HEK293 (cell line): ENCODE results near the gene KLHL11.
A peak's percentile ranks its signal among the peaks of the same experiment; 100 is the strongest.

Experiments
- CTCF ChIA-PET: fragments of 350-600 bp; formaldehyde crosslinking; extraction: SDS; loops from one replicate; lab custom pipeline; 2021; ENCODE audit warnings: antibody characterized with exemption; lab: Yijun Ruan, JAX
- POLR2A ChIA-PET: fragments of 300-600 bp; formaldehyde crosslinking; extraction: SDS; loops from one replicate; lab custom pipeline; 2020; ENCODE audit warnings: antibody characterized with exemption, inconsistent platforms; lab: Yijun Ruan, JAX
- H3K27ac ChIP-seq: fragments of 200-500 bp; sonication (Bioruptor generic); 2 replicates; pipeline ENCODE4 v1.5.1; 2014; ENCODE audit warnings: low read depth, low read length, control low read depth, inconsistent platforms; ENCODE audit errors: extremely low read depth
- H3K36me3 ChIP-seq, 2 experiments: fragments of 200-500 bp in 1 of 2; sonication (Bioruptor generic) in 1 of 2; 1 replicate in 1 of 2; 2 replicates in 1 of 2; pipeline ENCODE4 v1.5.1; 2014 to 2017; ENCODE audit warnings: inconsistent platforms in 2 of 2, low read length in 2 of 2; ENCODE audit not compliant: control insufficient read depth in 2 of 2, insufficient read depth in 1 of 2
- H3K4me1 ChIP-seq: fragments of 200-500 bp; sonication (Bioruptor generic); 2 replicates; pipeline ENCODE4 v1.5.1; 2014; ENCODE audit warnings: mild to moderate bottlenecking, low read length, inconsistent platforms; ENCODE audit not compliant: control insufficient read depth, insufficient read depth
- H3K4me3 ChIP-seq: 2 replicates; pipeline ENCODE4 v1.5.1; 2011; ENCODE audit warnings: low read depth, mild to moderate bottlenecking, control low read depth, low read length, moderate library complexity
- H3K9me3 ChIP-seq: fragments of 200-500 bp; sonication (Bioruptor generic); 2 replicates; pipeline ENCODE4 v1.5.1; 2014; ENCODE audit warnings: low read depth, low read length, inconsistent platforms; ENCODE audit not compliant: control insufficient read depth, insufficient read depth
- KLF1 ChIP-seq: fragments of 450-650 bp; formaldehyde crosslinking; IDR thresholded peaks from 2 replicates; pipeline ENCODE4 v1.5.1; 2016; ENCODE audit warnings: missing biosample characterization, missing genetic modification characterization
- MZF1 ChIP-seq: fragments of 450-650 bp; formaldehyde crosslinking; IDR thresholded peaks from 2 replicates; pipeline ENCODE4 v1.5.1; 2017; ENCODE audit warnings: missing biosample characterization, missing genetic modification characterization, borderline replicate concordance
- ZBTB21 ChIP-seq: fragments of 450-650 bp; formaldehyde crosslinking; IDR thresholded peaks from 2 replicates; pipeline ENCODE4 v1.5.1; 2017; ENCODE audit warnings: missing biosample characterization, missing genetic modification characterization
- ZBTB8A ChIP-seq: fragments of 450-650 bp; formaldehyde crosslinking; IDR thresholded peaks from 2 replicates; pipeline ENCODE4 v1.5.1; 2016; ENCODE audit warnings: missing biosample characterization, missing genetic modification characterization
- ZFHX2 ChIP-seq: fragments of 450-650 bp; formaldehyde crosslinking; conservative IDR thresholded peaks from 2 replicates; pipeline ENCODE4 v1.5.1; 2016; ENCODE audit warnings: missing biosample characterization, missing genetic modification characterization
- ZNF10 ChIP-seq: fragments of 450-650 bp; formaldehyde crosslinking; IDR thresholded peaks from 2 replicates; pipeline ENCODE4 v1.5.1; 2017; ENCODE audit warnings: missing biosample characterization, missing genetic modification characterization
- ZNF138 ChIP-seq: fragments of 450-650 bp; formaldehyde crosslinking; IDR thresholded peaks from 2 replicates; pipeline ENCODE4 v1.5.1; 2016; ENCODE audit warnings: missing biosample characterization, missing genetic modification characterization, borderline replicate concordance
- ZNF146 ChIP-seq: fragments of 450-650 bp; formaldehyde crosslinking; IDR thresholded peaks from 2 replicates; pipeline ENCODE4 v1.5.1; 2016; ENCODE audit warnings: missing biosample characterization, missing genetic modification characterization
- ZNF155 ChIP-seq: fragments of 450-650 bp; formaldehyde crosslinking; IDR thresholded peaks from 2 replicates; pipeline ENCODE4 v1.5.1; 2016; ENCODE audit warnings: missing biosample characterization, missing genetic modification characterization
- ZNF16 ChIP-seq: fragments of 450-650 bp; formaldehyde crosslinking; IDR thresholded peaks from 2 replicates; pipeline ENCODE4 v1.5.1; 2016; ENCODE audit warnings: low read depth, missing biosample characterization, missing genetic modification characterization
- ZNF174 ChIP-seq: fragments of 450-650 bp; formaldehyde crosslinking; IDR thresholded peaks from 2 replicates; pipeline ENCODE4 v1.5.0; 2017; ENCODE audit warnings: missing biosample characterization, mild to moderate bottlenecking, missing genetic modification characterization
- ZNF175 ChIP-seq: fragments of 450-650 bp; formaldehyde crosslinking; IDR thresholded peaks from 2 replicates; pipeline ENCODE4 v1.5.1; 2016; ENCODE audit warnings: missing biosample characterization, missing genetic modification characterization
- ZNF19 ChIP-seq: fragments of 450-650 bp; formaldehyde crosslinking; IDR thresholded peaks from 2 replicates; pipeline ENCODE4; 2016; ENCODE audit warnings: missing biosample characterization, missing genetic modification characterization, low read depth
- ZNF211 ChIP-seq: fragments of 450-650 bp; formaldehyde crosslinking; IDR thresholded peaks from 2 replicates; pipeline ENCODE4 v1.5.1; 2016; ENCODE audit warnings: low read depth, missing biosample characterization, missing genetic modification characterization
- ZNF221 ChIP-seq: fragments of 450-650 bp; formaldehyde crosslinking; IDR thresholded peaks from 2 replicates; pipeline ENCODE4 v1.5.1; 2017; ENCODE audit warnings: missing biosample characterization, missing genetic modification characterization, borderline replicate concordance
- ZNF266 ChIP-seq: fragments of 450-650 bp; formaldehyde crosslinking; IDR thresholded peaks from 2 replicates; pipeline ENCODE4 v1.5.1; 2016; ENCODE audit warnings: missing biosample characterization, missing genetic modification characterization, low read depth
- ZNF350 ChIP-seq: fragments of 450-650 bp; formaldehyde crosslinking; IDR thresholded peaks from 2 replicates; pipeline ENCODE4 v1.5.0; 2017; ENCODE audit warnings: missing biosample characterization, mild to moderate bottlenecking, missing genetic modification characterization
- ZNF37A ChIP-seq: fragments of 450-650 bp; IDR thresholded peaks from 2 replicates; pipeline ENCODE4 v1.5.1; 2018; ENCODE audit warnings: missing biosample characterization, missing genetic modification characterization
- ZNF529 ChIP-seq: fragments of 450-650 bp; formaldehyde crosslinking; IDR thresholded peaks from 2 replicates; pipeline ENCODE4 v1.5.1; 2017; ENCODE audit warnings: missing genetic modification characterization, missing biosample characterization; ENCODE audit not compliant: insufficient replicate concordance
- ZNF561 ChIP-seq: fragments of 450-650 bp; IDR thresholded peaks from 2 replicates; pipeline ENCODE4 v1.5.1; 2018; ENCODE audit warnings: missing biosample characterization, missing genetic modification characterization, borderline replicate concordance
- ZNF660 ChIP-seq: fragments of 450-650 bp; IDR thresholded peaks from 2 replicates; pipeline ENCODE4 v1.5.1; 2018; ENCODE audit warnings: missing biosample characterization, mild to moderate bottlenecking, missing genetic modification characterization
- ZNF792 ChIP-seq: fragments of 450-650 bp; formaldehyde crosslinking; IDR thresholded peaks from 2 replicates; pipeline ENCODE4 v1.5.1; 2016; ENCODE audit warnings: missing biosample characterization, missing genetic modification characterization
- ZNF830 ChIP-seq: fragments of 450-650 bp; IDR thresholded peaks from 2 replicates; pipeline ENCODE4 v1.5.0; 2018; ENCODE audit warnings: missing biosample characterization, missing genetic modification characterization, low read depth, mild to moderate bottlenecking, moderate library complexity
- ZXDB ChIP-seq: fragments of 450-650 bp; formaldehyde crosslinking; IDR thresholded peaks from 2 replicates; pipeline ENCODE4 v1.5.1; 2016; ENCODE audit warnings: missing biosample characterization, missing genetic modification characterization
- TF ChIP-seq, protein P1 (sequence below): fragments of 450-650 bp; formaldehyde crosslinking; IDR thresholded peaks from 2 replicates; pipeline ENCODE4 v1.5.1; 2016; ENCODE audit warnings: missing biosample characterization, missing genetic modification characterization, low read depth
- TF ChIP-seq, protein P2 (sequence below): fragments of 450-650 bp; formaldehyde crosslinking; IDR thresholded peaks from 2 replicates; pipeline ENCODE4 v1.5.1; 2016; ENCODE audit warnings: missing biosample characterization, missing genetic modification characterization
- TF ChIP-seq, protein P3 (sequence below): fragments of 450-650 bp; formaldehyde crosslinking; IDR thresholded peaks from 2 replicates; pipeline ENCODE4 v1.5.1; 2016; ENCODE audit warnings: missing biosample characterization, missing genetic modification characterization

KLHL11 gene

DNA sequence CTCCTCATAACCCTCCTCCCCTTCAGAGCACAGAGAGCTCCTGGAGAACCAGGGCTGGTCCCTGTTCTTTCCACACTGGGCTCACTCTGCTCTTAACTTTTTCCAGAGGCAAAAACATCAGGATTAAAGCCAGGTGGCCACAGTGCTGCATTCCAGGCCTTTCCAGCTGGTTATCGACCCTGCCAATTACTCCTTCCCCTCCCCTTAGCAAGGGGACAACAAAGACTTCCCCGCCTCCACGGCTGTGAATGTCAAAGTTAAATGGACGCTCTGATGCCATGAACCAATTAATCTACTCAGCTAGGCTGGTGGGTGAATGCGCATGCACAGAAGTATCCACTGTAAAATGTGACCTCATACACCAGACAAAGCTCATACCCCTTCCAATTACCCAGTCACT lies 30.4 kb upstream of the KLHL11 start:
- Histone ChIP-seq H3K4me3 (no peak overlapping the region), H3K9me3 (no peaks in the 10 kb centered on the region), H3K27ac (0 out of 2 replicates have a peak overlapping the region, but pooled peaks have one; percentile 11), H3K36me3 (peaks cover 80 to 95% of the 10 kb centered on the region in 2 experiments), H3K4me1 (no peaks in the 10 kb centered on the region)
- ChIA-PET POLR2A (interaction anchor here (0.6 to 2.1 kb wide), 3 partner anchors 35 to 204 kb away, joined by 3 to 7 read pairs (median 3); partner anchors contain the start of gene ODAD4), CTCF (interaction anchor here (0.7 to 1.3 kb wide), 2 partner anchors 7 to 94 kb away, joined by 3 read pairs; no protein-coding TSS in a partner anchor)
- TF ChIP-seq ZNF19 (tag by site-specific recombination) = no peak
- TF ChIP-seq ZNF561 (tag by site-specific recombination) = no peak
- no peak for TF ChIP-seq ZNF211 (tag by site-specific recombination)
- no peak for TF ChIP-seq ZNF37A (tag by site-specific recombination)
- TF ChIP-seq ZBTB8A = no peak
- TF ChIP-seq ZNF350 (tag by site-specific recombination) = no peak
- TF ChIP-seq ZNF175 (tag by site-specific recombination) = no peak
- TF ChIP-seq ZNF221 (tag by site-specific recombination) = no peak
- TF ChIP-seq ZNF529 (tag by site-specific recombination) = no peak

DNA sequence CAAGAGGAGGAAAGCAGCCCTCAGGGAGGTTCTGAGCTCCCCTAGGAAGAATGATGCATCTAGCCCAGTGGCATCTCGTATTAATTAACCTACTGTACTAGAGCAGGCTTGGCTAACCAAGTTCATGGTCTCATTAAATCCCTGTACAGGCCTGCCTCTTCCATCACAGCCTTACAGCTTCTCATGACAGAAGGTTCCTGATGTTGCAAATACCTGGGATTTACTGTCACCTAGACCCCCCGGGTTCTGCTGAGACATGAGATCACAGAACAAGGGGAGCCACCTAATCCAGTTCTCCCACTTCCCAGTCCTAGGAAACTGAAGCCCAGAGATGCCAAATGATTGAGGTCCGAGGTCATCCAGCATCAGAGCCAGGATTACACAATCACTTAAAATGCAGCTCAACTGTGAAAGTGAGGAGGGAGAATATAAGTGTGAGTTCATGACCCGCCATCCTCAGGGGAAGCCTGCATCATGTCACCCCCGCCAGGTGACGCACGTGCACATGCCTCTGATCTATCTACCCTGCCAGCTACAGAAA lies 29.6 kb upstream of the KLHL11 start:
- Histone ChIP-seq H3K36me3 (peaks cover 78 to 93% of the 10 kb centered on the region in 2 experiments), H3K4me3 (no peak overlapping the region), H3K9me3 (no peaks in the 10 kb centered on the region), H3K4me1 (no peaks in the 10 kb centered on the region), H3K27ac (no peak overlapping the region)
- CTCF ChIA-PET = interaction anchor here (0.6 to 1.6 kb wide), 6 partner anchors 8 to 199 kb away, joined by 3 to 9 read pairs (median 4); no protein-coding TSS in a partner anchor
- POLR2A ChIA-PET = interaction anchor here (0.7 to 2.1 kb wide), 2 partner anchors 36 to 83 kb away, joined by 3 to 7 read pairs; partner anchors contain the start of gene ODAD4
- TF ChIP-seq ZNF155 (no peak), ZBTB21 (tag by site-specific recombination) (no peak; the same call in 1 of the 2 replicates), ZNF146 (tag by site-specific recombination) (no peak), ZNF792 (tag by site-specific recombination) (no peak), MZF1 (tag by site-specific recombination) (no peak), ZNF37A (tag by site-specific recombination) (no peak), KLF1 (no peak), ZFHX2 (tag by site-specific recombination) (no peak), ZNF660 (peak; percentile 70; the same call in 1 of the 2 replicates), ZNF830 (tag by site-specific recombination) (no peak), ZNF10 (peak; percentile 48; the same call in 1 of the 2 replicates), ZXDB (tag by site-specific recombination) (no peak), ZNF174 (tag by site-specific recombination) (no peak), ZNF138 (tag by site-specific recombination) (no peak), ZNF16 (tag by site-specific recombination) (no peak), ZNF266 (no peak)
- TF ChIP-seq, protein P1, sequence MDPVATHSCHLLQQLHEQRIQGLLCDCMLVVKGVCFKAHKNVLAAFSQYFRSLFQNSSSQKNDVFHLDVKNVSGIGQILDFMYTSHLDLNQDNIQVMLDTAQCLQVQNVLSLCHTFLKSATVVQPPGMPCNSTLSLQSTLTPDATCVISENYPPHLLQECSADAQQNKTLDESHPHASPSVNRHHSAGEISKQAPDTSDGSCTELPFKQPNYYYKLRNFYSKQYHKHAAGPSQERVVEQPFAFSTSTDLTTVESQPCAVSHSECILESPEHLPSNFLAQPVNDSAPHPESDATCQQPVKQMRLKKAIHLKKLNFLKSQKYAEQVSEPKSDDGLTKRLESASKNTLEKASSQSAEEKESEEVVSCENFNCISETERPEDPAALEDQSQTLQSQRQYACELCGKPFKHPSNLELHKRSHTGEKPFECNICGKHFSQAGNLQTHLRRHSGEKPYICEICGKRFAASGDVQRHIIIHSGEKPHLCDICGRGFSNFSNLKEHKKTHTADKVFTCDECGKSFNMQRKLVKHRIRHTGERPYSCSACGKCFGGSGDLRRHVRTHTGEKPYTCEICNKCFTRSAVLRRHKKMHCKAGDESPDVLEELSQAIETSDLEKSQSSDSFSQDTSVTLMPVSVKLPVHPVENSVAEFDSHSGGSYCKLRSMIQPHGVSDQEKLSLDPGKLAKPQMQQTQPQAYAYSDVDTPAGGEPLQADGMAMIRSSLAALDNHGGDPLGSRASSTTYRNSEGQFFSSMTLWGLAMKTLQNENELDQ (tag by site-specific recombination) = no peak
- TF ChIP-seq, protein P2, sequence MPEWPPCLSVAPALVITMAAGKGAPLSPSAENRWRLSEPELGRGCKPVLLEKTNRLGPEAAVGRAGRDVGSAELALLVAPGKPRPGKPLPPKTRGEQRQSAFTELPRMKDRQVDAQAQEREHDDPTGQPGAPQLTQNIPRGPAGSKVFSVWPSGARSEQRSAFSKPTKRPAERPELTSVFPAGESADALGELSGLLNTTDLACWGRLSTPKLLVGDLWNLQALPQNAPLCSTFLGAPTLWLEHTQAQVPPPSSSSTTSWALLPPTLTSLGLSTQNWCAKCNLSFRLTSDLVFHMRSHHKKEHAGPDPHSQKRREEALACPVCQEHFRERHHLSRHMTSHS = no peak
- TF ChIP-seq, protein P3, sequence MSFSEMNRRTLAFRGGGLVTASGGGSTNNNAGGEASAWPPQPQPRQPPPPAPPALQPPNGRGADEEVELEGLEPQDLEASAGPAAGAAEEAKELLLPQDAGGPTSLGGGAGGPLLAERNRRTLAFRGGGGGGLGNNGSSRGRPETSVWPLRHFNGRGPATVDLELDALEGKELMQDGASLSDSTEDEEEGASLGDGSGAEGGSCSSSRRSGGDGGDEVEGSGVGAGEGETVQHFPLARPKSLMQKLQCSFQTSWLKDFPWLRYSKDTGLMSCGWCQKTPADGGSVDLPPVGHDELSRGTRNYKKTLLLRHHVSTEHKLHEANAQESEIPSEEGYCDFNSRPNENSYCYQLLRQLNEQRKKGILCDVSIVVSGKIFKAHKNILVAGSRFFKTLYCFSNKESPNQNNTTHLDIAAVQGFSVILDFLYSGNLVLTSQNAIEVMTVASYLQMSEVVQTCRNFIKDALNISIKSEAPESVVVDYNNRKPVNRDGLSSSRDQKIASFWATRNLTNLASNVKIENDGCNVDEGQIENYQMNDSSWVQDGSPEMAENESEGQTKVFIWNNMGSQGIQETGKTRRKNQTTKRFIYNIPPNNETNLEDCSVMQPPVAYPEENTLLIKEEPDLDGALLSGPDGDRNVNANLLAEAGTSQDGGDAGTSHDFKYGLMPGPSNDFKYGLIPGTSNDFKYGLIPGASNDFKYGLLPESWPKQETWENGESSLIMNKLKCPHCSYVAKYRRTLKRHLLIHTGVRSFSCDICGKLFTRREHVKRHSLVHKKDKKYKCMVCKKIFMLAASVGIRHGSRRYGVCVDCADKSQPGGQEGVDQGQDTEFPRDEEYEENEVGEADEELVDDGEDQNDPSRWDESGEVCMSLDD = no peak
